ENCODE data around the gene CPTP. TPM values are rescaled to one million over a fixed set of nuclear protein-coding genes. Genes with fewer than 3 reads are reported as not detected.

CPTP gene
- total RNA-seq (2013; cell fraction: nucleolus; rRNA removed): 16.5 and 18.3 TPM in 2 replicates
- total RNA-seq (2014; rRNA removed): 16.7 and 21.2 TPM in 2 replicates
- total RNA-seq (2014; rRNA removed; fragmentation: Illumina TruSeq; extraction: Trizol): 2.8 and 4.3 TPM in 2 replicates
- 19.6 and 20.2 TPM in 2 replicates for total RNA-seq (2021)
- polyA plus RNA-seq (2011; ENCODE audit: low read depth): 2.5 TPM
- 1.7 and 2.9 TPM in 2 replicates for polyA plus RNA-seq (2011; rRNA removed)
- polyA plus RNA-seq (2011; cell fraction: cytosol; rRNA removed): 6.0 and 10.7 TPM in 2 replicates
- polyA plus RNA-seq (2011; cell fraction: nucleus; rRNA removed): 9.1 and 12.3 TPM in 2 replicates
- 10.1 and 10.4 TPM in 2 replicates for polyA plus RNA-seq (2012)
- polyA plus RNA-seq (2014; fragmentation: Illumina TruSeq; extraction: Trizol): 1.8 TPM in 1 of 2 replicates, not detected in the other
- under 1 TPM; 0.06 to 0.18 TPM for polyA plus RNA-seq (2014; fragmentation: Nextera tagmentation; extraction: Ambion mirVana)
- 15.7 and 19.2 TPM in 2 replicates for polyA plus RNA-seq (2014; rRNA removed)
- 10 to 100 TPM; 17.7 to 24.3 TPM for polyA plus RNA-seq (2016; fragmentation: Nextera tagmentation; extraction: Ambion mirVana)
- 1.8 and 7.2 TPM in 2 replicates for polyA minus RNA-seq (2011; rRNA and poly(A)+ RNA removed)
- 5.3 and 9.6 TPM in 2 replicates for polyA minus RNA-seq (2011; cell fraction: cytosol; rRNA and poly(A)+ RNA removed)
- polyA minus RNA-seq (2011; cell fraction: nucleus; rRNA and poly(A)+ RNA removed): 11.4 and 14.2 TPM in 2 replicates
- Bru-seq, nascent RNA: percentile 58 among the genes with signal in this experiment
- percentile 51 among the genes with signal in this experiment for BruChase-seq, experiment 1, labeled RNA remaining after a 6-hour chase
- percentile 57 among the genes with signal in this experiment for BruChase-seq, experiment 2, labeled RNA remaining after a 2-hour chase
- long read RNA-seq, experiment 1, transcript CPTP-201 (3 exons, 2,190 nt): major isoform, 5 of 6 reads
- long read RNA-seq, experiment 1, partial matches to known transcripts: 0 of 6 reads
- long read RNA-seq, experiment 1, other reads (novel, unspliced or antisense): 0 of 6 reads
- long read RNA-seq, experiment 2, partial matches to known transcripts: 0 of 1 reads
- long read RNA-seq, experiment 2, other reads (novel, unspliced or antisense): 1 of 1 reads

DNA sequence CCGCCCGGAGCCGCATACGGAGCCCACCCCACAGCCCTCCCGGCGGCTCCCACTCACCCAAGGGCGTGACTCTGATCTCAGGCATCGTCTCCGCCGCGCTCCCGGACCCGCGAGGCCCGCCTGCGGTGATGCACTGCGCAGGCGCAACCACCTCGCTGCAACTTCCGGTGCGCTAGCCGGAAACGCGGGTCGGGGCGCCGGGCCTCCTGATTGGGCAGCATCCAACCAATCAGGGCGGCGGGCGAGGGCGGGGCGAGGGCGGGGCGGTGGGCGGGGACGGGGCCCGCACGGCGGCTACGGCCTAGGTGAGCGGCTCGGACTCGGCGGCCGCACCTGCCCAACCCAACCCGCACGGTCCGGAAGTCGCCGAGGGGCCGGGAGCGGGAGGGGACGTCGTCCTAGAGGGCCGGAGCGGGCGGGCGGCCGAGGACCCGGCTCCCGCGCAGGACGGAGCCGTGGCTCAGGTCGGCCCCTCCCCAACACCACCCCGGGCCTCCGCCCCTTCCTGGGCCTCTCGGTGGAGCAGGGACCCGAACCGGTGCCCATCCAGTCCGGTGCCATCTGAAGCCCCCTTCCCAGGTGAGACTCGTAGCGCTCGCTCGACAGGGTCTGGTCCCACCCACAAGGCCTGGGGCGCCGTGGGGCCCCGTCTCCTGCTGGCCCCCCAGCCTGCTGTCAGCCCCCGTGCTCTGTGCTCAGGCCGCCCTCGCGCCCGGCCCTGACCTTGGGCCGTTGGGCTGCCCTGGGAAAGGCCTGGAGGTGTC lies at the start of gene CPTP, which contains the start of gene INTS11:
CPTP (plus strand) TSS at position 279 of the 764 bp plus-strand sequence. CDS start 2,109 bp downstream, outside the sequence.
INTS11 (minus strand) TSS at position 137 of the 764 bp plus-strand sequence; CDS start at position 85, 52 bp downstream.
- SMC1A ChIA-PET (ENCODE audit: uncharacterized antibody, unreplicated experiment): no interaction called here
- Histone ChIP-seq H3K9me3 (replicated peaks; ENCODE audit: control insufficient read depth, insufficient read depth, low read length) (no peaks in the 10 kb centered on the region), H2AFZ (ENCODE audit: control insufficient read depth, low read depth, low read length) (peak within 1 kb of the TSS; percentile 85), H4K20me1 (ENCODE audit: control insufficient read depth, insufficient read depth) (no peaks in the 10 kb centered on the region), H3K36me3 (ENCODE audit: control insufficient read depth in 2 of 2, insufficient read depth in 2 of 2, low read length in 1 of 2) (peaks cover 0 to 2% of the 10 kb centered on the region in 2 experiments; a peak in 2 of 4 replicates), H3K4me3 (peak within 1 kb of the TSS; percentile 88), H3K9ac (ENCODE audit: control insufficient read depth, insufficient read depth, low read length) (peak within 1 kb of the TSS; percentile 90), H3K4me2 (ENCODE audit: control insufficient read depth, insufficient read depth) (peak within 1 kb of the TSS; percentile 99), H3K27me3 (replicated peaks in 1 of 2; ENCODE audit: control insufficient read depth in 2 of 2, insufficient read depth in 2 of 2, low read length in 1 of 2) (no peaks in the 10 kb centered on the region), H3K79me2 (ENCODE audit: control insufficient read depth, insufficient read depth, low read length) (peaks cover 43% of the 10 kb centered on the region), H3K4me1 (ENCODE audit: control insufficient read depth, insufficient read depth, low read length) (peaks cover 10% of the 10 kb centered on the region), H3K27ac (ENCODE audit: control insufficient read depth, insufficient read depth) (peak within 1 kb of the TSS; percentile 82)
- BruUV-seq (replicated peaks): no TSS peak
- in situ Hi-C loops (cut with MboI) (no loop called here), intact Hi-C loops (cut with micrococcal nuclease; ENCODE audit: unreplicated experiment) (no loop called here)
- RAD21 ChIA-PET (ENCODE audit: unreplicated experiment): no interaction called here
- ATAC-seq: peak; percentile 92
- CTCF ChIA-PET: interaction anchor here (1.0 kb wide), 1 partner anchor 19 kb away, joined by 3 read pairs; no protein-coding TSS in a partner anchor
- peak; percentile 61 for DNase-seq (ENCODE audit: low read depth, low spot score)
- FAIRE-seq: peak; percentile 54
- 1% methylated on average over 51 of the region's 84 CpGs for WGBS (ENCODE audit: insufficient coverage, insufficient replicate concordance, low lambda C conversion rate, missing lambda C conversion rate)
- POLR2A ChIA-PET: no interaction called here
- TF ChIP-seq EP300 (IDR thresholded peaks at IDR 0.05; ENCODE audit: borderline replicate concordance in 1 of 2, control insufficient read depth in 1 of 2, low read depth in 2 of 2, low read length in 2 of 2): no peak
- TF ChIP-seq, protein P1, sequence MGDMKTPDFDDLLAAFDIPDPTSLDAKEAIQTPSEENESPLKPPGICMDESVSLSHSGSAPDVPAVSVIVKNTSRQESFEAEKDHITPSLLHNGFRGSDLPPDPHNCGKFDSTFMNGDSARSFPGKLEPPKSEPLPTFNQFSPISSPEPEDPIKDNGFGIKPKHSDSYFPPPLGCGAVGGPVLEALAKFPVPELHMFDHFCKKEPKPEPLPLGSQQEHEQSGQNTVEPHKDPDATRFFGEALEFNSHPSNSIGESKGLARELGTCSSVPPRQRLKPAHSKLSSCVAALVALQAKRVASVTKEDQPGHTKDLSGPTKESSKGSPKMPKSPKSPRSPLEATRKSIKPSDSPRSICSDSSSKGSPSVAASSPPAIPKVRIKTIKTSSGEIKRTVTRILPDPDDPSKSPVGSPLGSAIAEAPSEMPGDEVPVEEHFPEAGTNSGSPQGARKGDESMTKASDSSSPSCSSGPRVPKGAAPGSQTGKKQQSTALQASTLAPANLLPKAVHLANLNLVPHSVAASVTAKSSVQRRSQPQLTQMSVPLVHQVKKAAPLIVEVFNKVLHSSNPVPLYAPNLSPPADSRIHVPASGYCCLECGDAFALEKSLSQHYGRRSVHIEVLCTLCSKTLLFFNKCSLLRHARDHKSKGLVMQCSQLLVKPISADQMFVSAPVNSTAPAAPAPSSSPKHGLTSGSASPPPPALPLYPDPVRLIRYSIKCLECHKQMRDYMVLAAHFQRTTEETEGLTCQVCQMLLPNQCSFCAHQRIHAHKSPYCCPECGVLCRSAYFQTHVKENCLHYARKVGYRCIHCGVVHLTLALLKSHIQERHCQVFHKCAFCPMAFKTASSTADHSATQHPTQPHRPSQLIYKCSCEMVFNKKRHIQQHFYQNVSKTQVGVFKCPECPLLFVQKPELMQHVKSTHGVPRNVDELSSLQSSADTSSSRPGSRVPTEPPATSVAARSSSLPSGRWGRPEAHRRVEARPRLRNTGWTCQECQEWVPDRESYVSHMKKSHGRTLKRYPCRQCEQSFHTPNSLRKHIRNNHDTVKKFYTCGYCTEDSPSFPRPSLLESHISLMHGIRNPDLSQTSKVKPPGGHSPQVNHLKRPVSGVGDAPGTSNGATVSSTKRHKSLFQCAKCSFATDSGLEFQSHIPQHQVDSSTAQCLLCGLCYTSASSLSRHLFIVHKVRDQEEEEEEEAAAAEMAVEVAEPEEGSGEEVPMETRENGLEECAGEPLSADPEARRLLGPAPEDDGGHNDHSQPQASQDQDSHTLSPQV (IDR thresholded peaks at IDR 0.05): no peak
- TF ChIP-seq ZNF384 (IDR thresholded peaks at IDR 0.05; ENCODE audit: borderline replicate concordance, low read depth, low read length): no peak
- no peak for TF ChIP-seq RBBP5 (conservative IDR thresholded peaks at IDR 0.05)
- peak; percentile 13; the same call in 1 of the 2 replicates for TF ChIP-seq RB1 (IDR thresholded peaks at IDR 0.05; ENCODE audit: borderline replicate concordance)
- TF ChIP-seq BCL11A (IDR thresholded peaks at IDR 0.05; ENCODE audit: low read depth, low read length): no peak
- TF ChIP-seq MTA3 (IDR thresholded peaks at IDR 0.05; ENCODE audit: borderline replicate concordance, low read length): no peak
- no peak for TF ChIP-seq MYC (IDR thresholded peaks at IDR 0.05; ENCODE audit: insufficient read depth, insufficient read length, insufficient replicate concordance, low read length, severe bottlenecking)
- TF ChIP-seq ZNF217 (IDR thresholded peaks at IDR 0.05): no peak
- no peak for TF ChIP-seq BRCA1 (IDR thresholded peaks at IDR 0.05; ENCODE audit: low read depth, low read length)
- TF ChIP-seq, protein P2, sequence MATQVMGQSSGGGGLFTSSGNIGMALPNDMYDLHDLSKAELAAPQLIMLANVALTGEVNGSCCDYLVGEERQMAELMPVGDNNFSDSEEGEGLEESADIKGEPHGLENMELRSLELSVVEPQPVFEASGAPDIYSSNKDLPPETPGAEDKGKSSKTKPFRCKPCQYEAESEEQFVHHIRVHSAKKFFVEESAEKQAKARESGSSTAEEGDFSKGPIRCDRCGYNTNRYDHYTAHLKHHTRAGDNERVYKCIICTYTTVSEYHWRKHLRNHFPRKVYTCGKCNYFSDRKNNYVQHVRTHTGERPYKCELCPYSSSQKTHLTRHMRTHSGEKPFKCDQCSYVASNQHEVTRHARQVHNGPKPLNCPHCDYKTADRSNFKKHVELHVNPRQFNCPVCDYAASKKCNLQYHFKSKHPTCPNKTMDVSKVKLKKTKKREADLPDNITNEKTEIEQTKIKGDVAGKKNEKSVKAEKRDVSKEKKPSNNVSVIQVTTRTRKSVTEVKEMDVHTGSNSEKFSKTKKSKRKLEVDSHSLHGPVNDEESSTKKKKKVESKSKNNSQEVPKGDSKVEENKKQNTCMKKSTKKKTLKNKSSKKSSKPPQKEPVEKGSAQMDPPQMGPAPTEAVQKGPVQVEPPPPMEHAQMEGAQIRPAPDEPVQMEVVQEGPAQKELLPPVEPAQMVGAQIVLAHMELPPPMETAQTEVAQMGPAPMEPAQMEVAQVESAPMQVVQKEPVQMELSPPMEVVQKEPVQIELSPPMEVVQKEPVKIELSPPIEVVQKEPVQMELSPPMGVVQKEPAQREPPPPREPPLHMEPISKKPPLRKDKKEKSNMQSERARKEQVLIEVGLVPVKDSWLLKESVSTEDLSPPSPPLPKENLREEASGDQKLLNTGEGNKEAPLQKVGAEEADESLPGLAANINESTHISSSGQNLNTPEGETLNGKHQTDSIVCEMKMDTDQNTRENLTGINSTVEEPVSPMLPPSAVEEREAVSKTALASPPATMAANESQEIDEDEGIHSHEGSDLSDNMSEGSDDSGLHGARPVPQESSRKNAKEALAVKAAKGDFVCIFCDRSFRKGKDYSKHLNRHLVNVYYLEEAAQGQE (IDR thresholded peaks at IDR 0.05; ENCODE audit: low read depth, low read length): no peak

Data from GM12878 (cell line).